ENCODE measurements around the gene LEAP2. TPM values are rescaled to one million over a fixed set of nuclear protein-coding genes. Genes with fewer than 3 reads are reported as not detected.

Gene LEAP2
- total RNA-seq, 1 donor from 2014 or later = 3.1 TPM

GRCh38 chr5:132890817-132891216, 17.3 kb downstream of the LEAP2 start:
- H3K27ac Mint-ChIP-seq (ENCODE audit: unreplicated experiment) = peak overlapping the region; percentile 13
- H3K27me3 Mint-ChIP-seq (ENCODE audit: low read depth) = no peaks in the 10 kb centered on the region
- TF ChIP-seq, protein P1, sequence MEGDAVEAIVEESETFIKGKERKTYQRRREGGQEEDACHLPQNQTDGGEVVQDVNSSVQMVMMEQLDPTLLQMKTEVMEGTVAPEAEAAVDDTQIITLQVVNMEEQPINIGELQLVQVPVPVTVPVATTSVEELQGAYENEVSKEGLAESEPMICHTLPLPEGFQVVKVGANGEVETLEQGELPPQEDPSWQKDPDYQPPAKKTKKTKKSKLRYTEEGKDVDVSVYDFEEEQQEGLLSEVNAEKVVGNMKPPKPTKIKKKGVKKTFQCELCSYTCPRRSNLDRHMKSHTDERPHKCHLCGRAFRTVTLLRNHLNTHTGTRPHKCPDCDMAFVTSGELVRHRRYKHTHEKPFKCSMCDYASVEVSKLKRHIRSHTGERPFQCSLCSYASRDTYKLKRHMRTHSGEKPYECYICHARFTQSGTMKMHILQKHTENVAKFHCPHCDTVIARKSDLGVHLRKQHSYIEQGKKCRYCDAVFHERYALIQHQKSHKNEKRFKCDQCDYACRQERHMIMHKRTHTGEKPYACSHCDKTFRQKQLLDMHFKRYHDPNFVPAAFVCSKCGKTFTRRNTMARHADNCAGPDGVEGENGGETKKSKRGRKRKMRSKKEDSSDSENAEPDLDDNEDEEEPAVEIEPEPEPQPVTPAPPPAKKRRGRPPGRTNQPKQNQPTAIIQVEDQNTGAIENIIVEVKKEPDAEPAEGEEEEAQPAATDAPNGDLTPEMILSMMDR (conservative IDR thresholded peaks at IDR 0.05) = no peak
- no peak overlapping the region for H3K4me3 Mint-ChIP-seq
- H3K9me3 Mint-ChIP-seq = no peaks in the 10 kb centered on the region
- H3K4me1 Mint-ChIP-seq = peaks cover 5% of the 10 kb centered on the region
- H3K36me3 Mint-ChIP-seq (ENCODE audit: low read depth) = peaks cover 16% of the 10 kb centered on the region
- no peak for DNase-seq (ENCODE audit: low read depth, low spot score)

- Mint-ChIP-seq H3K36me3 (ENCODE audit: low read depth) (peaks cover 16% of the 10 kb centered on the region), H3K4me1 (no peaks in the 10 kb centered on the region), H3K27ac (ENCODE audit: unreplicated experiment) (no peak overlapping the region), H3K27me3 (ENCODE audit: low read depth) (no peaks in the 10 kb centered on the region), H3K4me3 (no peak overlapping the region), H3K9me3 (no peaks in the 10 kb centered on the region)
- TF ChIP-seq, protein P1 (conservative IDR thresholded peaks at IDR 0.05) = no peak
- no peak for DNase-seq (ENCODE audit: low read depth, low spot score)
These were observed 22.3 kb downstream of the LEAP2 start for GRCh38 chr5:132895719-132896305.

DNA sequence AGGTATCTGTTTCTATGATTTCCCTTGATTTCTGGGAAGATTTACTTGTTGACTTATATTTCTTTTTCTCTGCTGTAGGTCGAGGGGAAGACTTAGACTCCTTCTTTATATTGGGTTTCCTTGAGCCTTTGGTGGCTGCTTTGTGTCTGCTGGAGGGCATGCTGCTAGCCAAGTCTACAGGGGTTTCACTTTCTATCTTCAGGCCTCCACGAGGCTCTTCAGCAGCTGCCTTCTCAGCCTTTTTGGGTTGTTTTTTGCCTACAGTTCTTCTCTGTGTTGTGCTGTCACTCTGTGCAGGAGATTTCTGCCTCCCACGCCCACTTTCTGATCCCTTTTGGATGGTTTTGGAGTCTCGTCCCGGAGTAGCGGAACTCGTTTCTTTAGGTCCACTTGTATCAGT, 23.2 kb downstream of the LEAP2 start:
- peaks cover 16% of the 10 kb centered on the region for H3K36me3 Mint-ChIP-seq (ENCODE audit: low read depth)
- no peak overlapping the region for H3K4me3 Mint-ChIP-seq
- DNase-seq (ENCODE audit: low read depth, low spot score) = no peak
- no peaks in the 10 kb centered on the region for H3K27me3 Mint-ChIP-seq (ENCODE audit: low read depth)
- H3K9me3 Mint-ChIP-seq = no peaks in the 10 kb centered on the region
- no peaks in the 10 kb centered on the region for H3K4me1 Mint-ChIP-seq
- TF ChIP-seq, protein P1 (conservative IDR thresholded peaks at IDR 0.05) = no peak
- H3K27ac Mint-ChIP-seq (ENCODE audit: unreplicated experiment) = no peak overlapping the region

- Mint-ChIP-seq H3K27ac (ENCODE audit: unreplicated experiment) (no peak overlapping the region), H3K9me3 (no peaks in the 10 kb centered on the region), H3K4me3 (no peak overlapping the region), H3K36me3 (ENCODE audit: low read depth) (peaks cover 16% of the 10 kb centered on the region), H3K4me1 (no peaks in the 10 kb centered on the region), H3K27me3 (ENCODE audit: low read depth) (no peaks in the 10 kb centered on the region)
- TF ChIP-seq, protein P1 (conservative IDR thresholded peaks at IDR 0.05) = no peak
- DNase-seq (ENCODE audit: low read depth, low spot score) = no peak
These were observed 24.6 kb downstream of the LEAP2 start for GRCh38 chr5:132898094-132898493.

GRCh38 chr5:132901036-132901435, 27.6 kb downstream of the LEAP2 start:
- H3K36me3 Mint-ChIP-seq (ENCODE audit: low read depth) = peaks cover 13% of the 10 kb centered on the region
- DNase-seq (ENCODE audit: low read depth, low spot score) = no peak
- H3K27ac Mint-ChIP-seq (ENCODE audit: unreplicated experiment) = no peak overlapping the region
- H3K4me1 Mint-ChIP-seq = no peaks in the 10 kb centered on the region
- H3K27me3 Mint-ChIP-seq (ENCODE audit: low read depth) = no peaks in the 10 kb centered on the region
- H3K9me3 Mint-ChIP-seq = no peaks in the 10 kb centered on the region
- TF ChIP-seq, protein P1 (conservative IDR thresholded peaks at IDR 0.05) = no peak
- H3K4me3 Mint-ChIP-seq = no peak overlapping the region
